SK-N-SH (cell line): ENCODE data around the gene ST6GALNAC1. TPM values are rescaled to one million over a fixed set of nuclear protein-coding genes. Genes with fewer than 3 reads are reported as not detected.

Source experiments
- CTCF ChIA-PET: fragments of 300-600, 350-600 bp; formaldehyde crosslinking; extraction: SDS; loops from one replicate; lab custom pipeline; 2021; lab: Yijun Ruan, JAX
- POLR2A ChIA-PET: fragments of 350-600 bp; sonication (Branson Sonifier 250); formaldehyde crosslinking; extraction: SDS; loops from one replicate; lab custom pipeline; 2020; ENCODE audit warnings: antibody characterized with exemption, inconsistent platforms; lab: Yijun Ruan, JAX
- DNase-seq: peaks from one replicate; pipeline ENCODE4 v3.0.0; 2012
- H2AFZ ChIP-seq: fragments of 200-600 bp; sonication (generic); 2 replicates; pipeline ENCODE4 v1.8.1; 2016; ENCODE audit warnings: antibody characterized with exemption, mild to moderate bottlenecking, low read depth
- H3F3A ChIP-seq: fragments of 200-600 bp; sonication (generic); replicated peaks from 2 replicates; pipeline ENCODE3; 2016; ENCODE audit warnings: antibody characterized with exemption, mild to moderate bottlenecking; ENCODE audit not compliant: insufficient read depth
- H3K27ac ChIP-seq, 2 experiments: fragments of 200-500 bp in 1 of 2; fragments of 200-600 bp in 1 of 2; sonication (Bioruptor generic) in 1 of 2; sonication (generic), shearing (Covaris generic) in 1 of 2; 2 replicates each; pipeline versions ENCODE4 v1.5.1 to v1.6.1; 2014 to 2016; ENCODE audit warnings: low read depth in 2 of 2, inconsistent platforms in 1 of 2, low read length in 1 of 2, mild to moderate bottlenecking in 1 of 2, mixed read lengths in 1 of 2
- H3K27me3 ChIP-seq: fragments of 200-600 bp; sonication (generic), shearing (Covaris generic); 2 replicates; pipeline ENCODE4 v1.6.1; 2016; ENCODE audit warnings: mixed run types; ENCODE audit not compliant: insufficient read depth
- H3K36me3 ChIP-seq, 2 experiments: fragments of 200-500 bp in 1 of 2; fragments of 200-600 bp in 1 of 2; sonication (Bioruptor generic) in 1 of 2; sonication (generic) in 1 of 2; replicated peaks in 1 of 2; 2 replicates each; pipeline versions ENCODE3 to v1.5.1; 2014 to 2016; ENCODE audit warnings: low read length in 1 of 2, mild to moderate bottlenecking in 1 of 2; ENCODE audit not compliant: insufficient read depth in 2 of 2, control insufficient read depth in 1 of 2
- H3K4me1 ChIP-seq, 2 experiments: fragments of 200-500 bp in 1 of 2; fragments of 200-600 bp in 1 of 2; sonication (Bioruptor generic) in 1 of 2; sonication (generic), shearing (Covaris generic) in 1 of 2; 2 replicates each; pipeline versions ENCODE4 v1.5.1 to v1.6.1; 2014 to 2016; ENCODE audit warnings: low read depth in 1 of 2, low read length in 1 of 2, mixed run types in 1 of 2; ENCODE audit not compliant: insufficient read depth in 2 of 2, control insufficient read depth in 1 of 2
- H3K4me2 ChIP-seq: fragments of 200-600 bp; sonication (generic), shearing (Covaris generic); 2 replicates; pipeline ENCODE4 v1.6.1; 2017; ENCODE audit warnings: mixed run types
- H3K4me3 ChIP-seq, 2 experiments: fragments of 200-500 bp in 1 of 2; fragments of 200-600 bp in 1 of 2; sonication (Bioruptor generic) in 1 of 2; sonication (generic), shearing (Covaris generic) in 1 of 2; 2 replicates each; pipeline versions ENCODE4 v1.5.1 to v1.8.1; 2014 to 2016; ENCODE audit warnings: low read depth in 2 of 2, inconsistent platforms in 1 of 2, low read length in 1 of 2, mild to moderate bottlenecking in 1 of 2, mixed read lengths in 1 of 2, moderate library complexity in 1 of 2
- H3K79me2 ChIP-seq: fragments of 200-600 bp; sonication (generic); 2 replicates; pipeline ENCODE4 v1.8.1; 2017; ENCODE audit warnings: mild to moderate bottlenecking; ENCODE audit not compliant: insufficient read depth
- H3K9ac ChIP-seq: fragments of 200-600 bp; sonication (generic); 2 replicates; pipeline ENCODE4 v1.6.1; 2017; ENCODE audit warnings: mixed run types
- H3K9me2 ChIP-seq: fragments of 200-600 bp; sonication (generic); 2 replicates; pipeline ENCODE4 v1.6.1; 2017; ENCODE audit warnings: mixed run types
- H3K9me3 ChIP-seq: fragments of 200-600 bp; sonication (generic); 2 replicates; pipeline ENCODE4 v1.6.1; 2017; ENCODE audit warnings: mixed run types, mild to moderate bottlenecking, moderate library complexity
- H4K20me1 ChIP-seq: fragments of 200-600 bp; sonication (generic); 2 replicates; pipeline ENCODE4 v1.6.1; 2017; ENCODE audit warnings: mild to moderate bottlenecking, mixed run types; ENCODE audit not compliant: insufficient read depth
- CHD2 ChIP-seq: fragments of 150-350 bp; IDR thresholded peaks from 2 replicates; pipeline ENCODE4 v1.6.1; 2018; ENCODE audit warnings: low read length; ENCODE audit not compliant: partially characterized antibody
- CTCF ChIP-seq: fragments of 200-600 bp; sonication (generic); IDR thresholded peaks from 2 replicates; pipeline ENCODE4 v1.6.1; 2017; ENCODE audit warnings: antibody characterized with exemption, mild to moderate bottlenecking, moderate library complexity
- ELF1 ChIP-seq: IDR thresholded peaks from 2 replicates; pipeline ENCODE4 v1.4.0; 2012
- FOSL2 ChIP-seq: IDR thresholded peaks from 2 replicates; pipeline ENCODE4 v1.4.0; 2012; ENCODE audit warnings: low read depth, mild to moderate bottlenecking, moderate library complexity, borderline replicate concordance
- FOXJ3 ChIP-seq: sonication (generic); formaldehyde crosslinking; IDR thresholded peaks from 2 replicates; pipeline ENCODE4 v1.5.1; 2020; ENCODE audit warnings: mild to moderate bottlenecking, missing genetic modification reagents
- GATA2 ChIP-seq: sonication (generic); formaldehyde crosslinking; IDR thresholded peaks from 2 replicates; pipeline ENCODE4 v1.5.0; 2020; ENCODE audit warnings: mild to moderate bottlenecking, missing genetic modification reagents
- MAX ChIP-seq: IDR thresholded peaks from 2 replicates; pipeline ENCODE4 v1.4.0; 2012; ENCODE audit warnings: low read depth
- MEF2A ChIP-seq: IDR thresholded peaks from 2 replicates; pipeline ENCODE4 v1.4.0; 2012; ENCODE audit warnings: low read depth, borderline replicate concordance
- NRF1 ChIP-seq: IDR thresholded peaks from 2 replicates; pipeline ENCODE4 v1.6.1; 2012; ENCODE audit warnings: low read depth, mild to moderate bottlenecking, low read length
- RCOR1 ChIP-seq: fragments of 150-350 bp; IDR thresholded peaks from 2 replicates; pipeline ENCODE4 v1.6.1; 2017; ENCODE audit warnings: antibody characterized with exemption, low read length
- RFX5 ChIP-seq: IDR thresholded peaks from 2 replicates; pipeline ENCODE4 v1.6.1; 2012; ENCODE audit warnings: mild to moderate bottlenecking, improper control_type of control experiment, low read length
- TCF12 ChIP-seq: IDR thresholded peaks from 2 replicates; pipeline ENCODE4 v1.4.0; 2012
- USF2 ChIP-seq: fragments of 150-350 bp; IDR thresholded peaks from 2 replicates; pipeline ENCODE4 v1.6.1; 2017; ENCODE audit warnings: antibody characterized with exemption, low read length, low read depth, borderline replicate concordance
- YY1 ChIP-seq: IDR thresholded peaks from 2 replicates; pipeline ENCODE4 v1.4.0; 2012; ENCODE audit warnings: low read depth, mild to moderate bottlenecking
- WGBS: methylation state at CpG from one replicate; pipeline ENCODE4 v1.1.6; 2017; ENCODE audit warnings: low lambda C conversion rate; 5-methylcytosine and 5-hydroxymethylcytosine counted together
- polyA plus RNA-seq, 3 experiments: library from polyadenylated mRNA; depleted of rRNA; stranded (reverse); fragments of >200 nt; gene quantifications; 2 replicates each; pipeline ENCODE4 v1.2.3, GENCODE V29; 2012

Gene ST6GALNAC1
- polyA plus RNA-seq, 1 of the 3 experiments (the other 2 are of a cell fraction): not detected

- POLR2A ChIA-PET: no interaction called here
Measured at GRCh38 chr17:76627510-76627909, 16.0 kb downstream of the ST6GALNAC1 start.

GRCh38 chr17:76626442-76626841 is 17.1 kb downstream of the ST6GALNAC1 start:
- Histone ChIP-seq H2AFZ (no peak overlapping the region), H3K36me3 (no peaks in the 10 kb centered on the region), H3K79me2 (no peaks in the 10 kb centered on the region), H3K9me2 (no peaks in the 10 kb centered on the region), H3K27me3 (peaks cover 19% of the 10 kb centered on the region; the same call in 1 of the 2 replicates), H4K20me1 (no peaks in the 10 kb centered on the region), H3K4me3 (no peak overlapping the region), H3K9me3 (no peaks in the 10 kb centered on the region), H3K4me2 (no peak overlapping the region), H3K4me1 (0 out of 4 replicates have a peak, but pooled peaks cover 0 to 8% of the 10 kb centered on the region in 2 experiments), H3K27ac (no peak overlapping the region), H3F3A (peaks cover 5% of the 10 kb centered on the region), H3K9ac (no peak overlapping the region)
- no peak for DNase-seq
- ChIA-PET POLR2A (no interaction called here), CTCF (interaction anchor here (0.9 to 7.8 kb wide), 8 partner anchors 13 to 104 kb away, joined by 3 to 206 read pairs (median 74); no protein-coding TSS in a partner anchor)
- WGBS: 65% methylated on average over 11 of the region's 11 CpGs
- TF ChIP-seq FOXJ3 (CRISPR knock-in tag) (no peak), GATA2 (CRISPR knock-in tag) (no peak), CTCF (no peak)

More at GRCh38 chr17:76627510-76627909, 16.0 kb downstream of the ST6GALNAC1 start:
- no peak overlapping the region for H2AFZ ChIP-seq
- no peaks in the 10 kb centered on the region for H3K36me3 ChIP-seq
- no peak overlapping the region for H3K27ac ChIP-seq
- H3K9me3 ChIP-seq: no peaks in the 10 kb centered on the region
- peaks cover 5 to 8% of the 10 kb centered on the region in 2 experiments; a peak in 1 of 4 replicates for H3K4me1 ChIP-seq
- H3K4me3 ChIP-seq: no peak overlapping the region
- CTCF ChIA-PET: interaction anchor here (0.9 to 7.8 kb wide), 7 partner anchors 41 to 105 kb away, joined by 3 to 206 read pairs (median 4); no protein-coding TSS in a partner anchor
- no peak for DNase-seq
- H3K9me2 ChIP-seq: no peaks in the 10 kb centered on the region
- H3K9ac ChIP-seq: no peak overlapping the region
- peaks cover 19% of the 10 kb centered on the region; the same call in 1 of the 2 replicates for H3K27me3 ChIP-seq
- H3F3A ChIP-seq: peaks cover 5% of the 10 kb centered on the region
- WGBS: 93% methylated on average over 13 of the region's 13 CpGs
- H3K4me2 ChIP-seq: no peak overlapping the region
- H4K20me1 ChIP-seq: no peaks in the 10 kb centered on the region
- TF ChIP-seq RCOR1 (no peak), FOSL2 (no peak), RFX5 (no peak), GATA2 (CRISPR knock-in tag) (no peak), YY1 (no peak)
- TF ChIP-seq, all 33 proteins: peak for 0
- no peaks in the 10 kb centered on the region for H3K79me2 ChIP-seq

DNA sequence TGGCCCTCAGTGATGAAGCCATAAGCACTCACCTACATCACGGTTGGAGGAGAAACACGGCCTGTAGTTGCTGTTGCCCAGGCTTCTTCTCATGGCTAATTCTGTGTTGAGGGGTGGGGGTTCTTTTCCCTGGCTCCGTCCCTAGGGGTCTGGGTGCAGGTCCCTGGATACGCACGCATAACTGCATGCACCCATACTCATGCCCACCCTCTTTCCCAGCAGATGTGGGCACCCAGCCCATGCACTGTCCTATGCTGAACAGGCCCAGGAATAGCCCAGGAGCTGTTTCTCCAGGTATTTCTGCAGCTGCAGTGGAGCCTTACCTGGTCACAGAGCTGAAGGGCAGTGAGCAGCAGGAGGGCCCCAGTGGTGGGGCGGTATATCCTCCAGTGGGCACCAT is 18.1 kb downstream of the ST6GALNAC1 start:
- Histone ChIP-seq H3K27me3 (peaks cover 19% of the 10 kb centered on the region; the same call in 1 of the 2 replicates), H3K4me2 (no peak overlapping the region), H4K20me1 (no peaks in the 10 kb centered on the region), H3K9me2 (no peaks in the 10 kb centered on the region), H3K4me3 (no peak overlapping the region), H2AFZ (no peak overlapping the region), H3K4me1 (0 out of 4 replicates have a peak, but pooled peaks cover 0 to 8% of the 10 kb centered on the region in 2 experiments), H3K9me3 (no peaks in the 10 kb centered on the region), H3K36me3 (no peaks in the 10 kb centered on the region), H3K9ac (no peak overlapping the region), H3K27ac (no peak overlapping the region), H3K79me2 (no peaks in the 10 kb centered on the region), H3F3A (peaks cover 5% of the 10 kb centered on the region)
- ChIA-PET CTCF (interaction anchor here (1.3 to 7.8 kb wide), 16 partner anchors 9 to 441 kb away, joined by 5 to 206 read pairs (median 28); partner anchors contain the start of genes AANAT and ST6GALNAC1), POLR2A (no interaction called here)
- no peak for DNase-seq
- WGBS: 55% methylated on average over 5 of the region's 6 CpGs
- no peak for TF ChIP-seq ELF1
- TF ChIP-seq NRF1: no peak
- no peak for TF ChIP-seq USF2
- TF ChIP-seq CHD2: no peak
- TF ChIP-seq CTCF: no peak
- TF ChIP-seq FOXJ3 (CRISPR knock-in tag): no peak
- TF ChIP-seq MEF2A: no peak
- no peak for TF ChIP-seq RFX5
- no peak for TF ChIP-seq MAX
- TF ChIP-seq TCF12: no peak
